Small intestine (tissue), 7 donors: ENCODE results near the gene AUTS2. TPM values are rescaled to one million over a fixed set of nuclear protein-coding genes. Genes with fewer than 3 reads are reported as not detected.

Experiments used
- DNase-seq, 2 donors: peaks; one replicate each; pipeline versions ENCODE4 v3.0.0 to v3.0.0-alpha.2; 2013
- FAIRE-seq: peaks from 2 replicates; lab custom pipeline; 2012; peaks lifted over from hg19 to GRCh38; lab: Jason Lieb, UNC
- H3K27ac ChIP-seq, 3 donors: one replicate each; pipeline ENCODE4 v1.5.1; 2013; ENCODE audit warnings: low read length in 2 of 3, mild to moderate bottlenecking in 2 of 3, control low read depth in 1 of 3, inconsistent platforms in 1 of 3, low read depth in 1 of 3, moderate library complexity in 1 of 3
- H3K27me3 ChIP-seq, 3 donors: one replicate each; pipeline ENCODE4 v1.6.1; 2013; ENCODE audit warnings: low read length in 3 of 3, inconsistent platforms in 1 of 3; ENCODE audit not compliant: control insufficient read depth in 3 of 3, insufficient read depth in 3 of 3
- H3K36me3 ChIP-seq, 3 donors: one replicate each; pipeline ENCODE4 v1.6.1; 2013; ENCODE audit warnings: low read length in 3 of 3, inconsistent platforms in 1 of 3, low read depth in 1 of 3, mild to moderate bottlenecking in 1 of 3, moderate library complexity in 1 of 3; ENCODE audit not compliant: control insufficient read depth in 3 of 3, insufficient read depth in 2 of 3
- H3K4me1 ChIP-seq, 3 donors: one replicate each; pipeline ENCODE4 v1.6.1; 2013; ENCODE audit warnings: low read length in 2 of 3, inconsistent platforms in 1 of 3, low read depth in 1 of 3, mild to moderate bottlenecking in 1 of 3, moderate library complexity in 1 of 3; ENCODE audit not compliant: control insufficient read depth in 3 of 3, insufficient read depth in 2 of 3
- H3K4me3 ChIP-seq, 3 donors: one replicate each; pipeline ENCODE4 v1.5.1; 2013; ENCODE audit warnings: low read length in 3 of 3, control low read depth in 1 of 3, inconsistent platforms in 1 of 3, low read depth in 1 of 3, mild to moderate bottlenecking in 1 of 3, moderate library complexity in 1 of 3
- H3K9me3 ChIP-seq, 2 donors: one replicate each; pipeline ENCODE4 v1.6.1; 2013; ENCODE audit warnings: low read depth in 1 of 2, low read length in 1 of 2; ENCODE audit not compliant: control insufficient read depth in 2 of 2, insufficient read depth in 1 of 2
- WGBS, 3 donors: extraction: QIAGEN DNeasy Blood & Tissue Kit; methylation state at CpG; one replicate each; pipeline ENCODE4 v1.1.7; 2013; 5-methylcytosine and 5-hydroxymethylcytosine counted together
- polyA plus RNA-seq, 4 donors: library from polyadenylated mRNA; stranded (reverse) in 3 of 4; unstranded in 1 of 4; fragments of 200-250 nt in 3 of 4; fragments of 120-200 nt in 1 of 4; gene quantifications; one replicate each; pipeline versions ENCODE4 v1.2.1 to v1.2.3, GENCODE V29; 2013
- donor health status: healthy with polysubstance abuse.
- donor health status: control.
- donor health status: control.
- donor health status: Bipolar disorder and iron deficiency.
- donor health status: healthy.

The AUTS2 gene
- polyA plus RNA-seq, 4 donors = 4.9 to 43.5 (median 13.6) TPM

GRCh38 chr7:70446448-70447143, 848.3 kb downstream of the AUTS2 start:
- Histone ChIP-seq H3K36me3 (no peaks in the 10 kb centered on the region), H3K4me1 (no peaks in the 10 kb centered on the region), H3K27me3 (no peaks in the 10 kb centered on the region), H3K27ac (no peak overlapping the region), H3K9me3 (no peaks in the 10 kb centered on the region), H3K4me3 (no peak overlapping the region)
- FAIRE-seq = no peak
- WGBS, 3 donors = 86 to 88% (median 88%) methylated on average over 13 of the region's 13 CpGs
- DNase-seq = no peak

- Histone ChIP-seq H3K4me1 (no peaks in the 10 kb centered on the region), H3K27me3 (no peaks in the 10 kb centered on the region), H3K36me3 (no peaks in the 10 kb centered on the region), H3K27ac (no peak overlapping the region), H3K9me3 (peaks cover 0 to under 1% of the 10 kb centered on the region in 2 donors), H3K4me3 (no peak overlapping the region)
- 79 to 84% (median 84%) methylated on average over 4 of the region's 4 CpGs for WGBS, 3 donors
- FAIRE-seq (no peak), DNase-seq (no peak)
Observed at GRCh38 chr7:70448312-70448906, 850.1 kb downstream of the AUTS2 start.

GRCh38 chr7:70450731-70451130, 852.5 kb downstream of the AUTS2 start:
- Histone ChIP-seq H3K27ac (no peak overlapping the region), H3K36me3 (no peaks in the 10 kb centered on the region), H3K9me3 (peaks cover 0 to 3% of the 10 kb centered on the region in 2 donors), H3K4me3 (no peak overlapping the region), H3K4me1 (no peaks in the 10 kb centered on the region), H3K27me3 (no peaks in the 10 kb centered on the region)
- FAIRE-seq = no peak
- DNase-seq = no peak
- WGBS, 3 donors = 71 to 87% (median 81%) methylated on average over 2 of the region's 2 CpGs

- peaks cover 0 to 12% (median 2%) of the 10 kb centered on the region in 3 donors for H3K4me1 ChIP-seq
- no peaks in the 10 kb centered on the region for H3K36me3 ChIP-seq
- no peaks in the 10 kb centered on the region for H3K27me3 ChIP-seq
- H3K27ac ChIP-seq = no peak overlapping the region
- 87 to 90% (median 88%) methylated on average over 2 of the region's 2 CpGs for WGBS, 3 donors
- H3K4me3 ChIP-seq = no peak overlapping the region
- FAIRE-seq = no peak
- H3K9me3 ChIP-seq = peaks cover 0 to 3% of the 10 kb centered on the region in 2 donors
- DNase-seq = no peak
Observed at GRCh38 chr7:70455925-70456324, 857.6 kb downstream of the AUTS2 start.

- H3K4me1 ChIP-seq = peaks cover 0 to 12% (median 2%) of the 10 kb centered on the region in 3 donors
- H3K4me3 ChIP-seq = no peak overlapping the region
- DNase-seq (no peak), FAIRE-seq (no peak)
- 68 to 78% (median 78%) methylated on average over 4 of the region's 4 CpGs for WGBS, 3 donors
- H3K27me3 ChIP-seq = no peaks in the 10 kb centered on the region
- H3K36me3 ChIP-seq = no peaks in the 10 kb centered on the region
- no peak overlapping the region for H3K27ac ChIP-seq
- H3K9me3 ChIP-seq = peaks cover 0 to 3% of the 10 kb centered on the region in 2 donors
Observed at GRCh38 chr7:70456719-70457118, 858.4 kb downstream of the AUTS2 start.

GRCh38 chr7:70457482-70457881, 859.2 kb downstream of the AUTS2 start:
- H3K4me1 ChIP-seq = peaks cover 0 to 12% (median 2%) of the 10 kb centered on the region in 3 donors
- DNase-seq (no peak), FAIRE-seq (no peak)
- no peaks in the 10 kb centered on the region for H3K27me3 ChIP-seq
- no peak overlapping the region for H3K27ac ChIP-seq
- no peaks in the 10 kb centered on the region for H3K36me3 ChIP-seq
- peaks cover 0 to 3% of the 10 kb centered on the region in 2 donors for H3K9me3 ChIP-seq
- no peak overlapping the region for H3K4me3 ChIP-seq
- 76 to 82% (median 78%) methylated on average over 3 of the region's 3 CpGs for WGBS, 3 donors

GRCh38 chr7:70457883-70458680, 859.8 kb downstream of the AUTS2 start:
- H3K27me3 ChIP-seq = no peaks in the 10 kb centered on the region
- H3K9me3 ChIP-seq = peaks cover 0 to 3% of the 10 kb centered on the region in 2 donors
- FAIRE-seq (no peak), DNase-seq (peak in 1 of 2 donors; percentile 40)
- no peak overlapping the region for H3K27ac ChIP-seq
- H3K36me3 ChIP-seq = no peaks in the 10 kb centered on the region
- peaks cover 0 to 12% (median 2%) of the 10 kb centered on the region in 3 donors for H3K4me1 ChIP-seq
- WGBS, 3 donors = 60 to 62% (median 62%) methylated on average over 8 of the region's 8 CpGs
- no peak overlapping the region for H3K4me3 ChIP-seq

- Histone ChIP-seq H3K27me3 (no peaks in the 10 kb centered on the region), H3K27ac (no peak overlapping the region), H3K36me3 (no peaks in the 10 kb centered on the region), H3K9me3 (no peaks in the 10 kb centered on the region), H3K4me3 (no peak overlapping the region), H3K4me1 (peaks cover under 1 to 19% (median 2%) of the 10 kb centered on the region in 3 donors)
- DNase-seq (no peak), FAIRE-seq (no peak)
- 82 to 87% (median 86%) methylated on average over 8 of the region's 8 CpGs for WGBS, 3 donors
Observed at GRCh38 chr7:70458745-70459144, 860.5 kb downstream of the AUTS2 start.
